Vagina (tissue), 2 donors: Measurements from ENCODE around the gene RNF183.

Experiments used
- POLR2A ChIP-seq, 2 donors: fragments of 450-650 bp; IDR thresholded peaks; one replicate each; pipeline ENCODE4 v1.6.1; 2017; ENCODE audit warnings: antibody characterized with exemption in 2 of 2, mild to moderate bottlenecking in 2 of 2, moderate library complexity in 2 of 2
- POLR2AphosphoS5 ChIP-seq, 2 donors: sonication (generic); formaldehyde crosslinking; IDR thresholded peaks; one replicate each; pipeline ENCODE4 v1.9.0; 2017; ENCODE audit warnings: antibody characterized with exemption in 2 of 2, mild to moderate bottlenecking in 2 of 2, low read depth in 1 of 2; ENCODE audit not compliant: insufficient read depth in 1 of 2
- TF ChIP-seq, protein P1 (sequence below), 3 experiments: fragments of 450-650 bp in 2 of 3; fragments of 200-600 bp in 1 of 3; sonication (generic) in 1 of 3; IDR thresholded peaks; one replicate each; pipeline ENCODE4 v1.5.1; 2017 to 2019; ENCODE audit warnings: antibody characterized with exemption in 3 of 3, mild to moderate bottlenecking in 2 of 3, moderate library complexity in 2 of 3

DNA sequence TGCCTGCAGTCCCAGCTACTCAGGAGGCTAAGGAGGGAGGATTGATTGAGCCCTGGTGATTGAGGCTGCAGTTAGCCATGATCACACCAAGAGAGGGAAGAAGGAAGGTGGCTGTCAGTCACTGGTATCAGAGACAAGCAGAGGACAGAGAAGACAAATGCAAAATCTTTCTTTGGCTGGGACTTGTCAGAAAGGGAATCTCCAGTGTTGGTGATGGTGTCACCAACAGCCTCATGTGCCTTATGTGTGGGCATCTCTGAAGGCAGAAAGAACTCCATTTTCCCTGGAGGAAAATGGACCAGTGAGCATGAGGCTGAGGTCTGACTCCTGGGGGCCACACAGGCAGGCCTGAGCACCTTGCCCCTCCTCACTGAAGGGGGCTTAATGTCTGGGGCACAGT, 12.1 kb upstream of the RNF183 start:
- TF ChIP-seq, protein P1, sequence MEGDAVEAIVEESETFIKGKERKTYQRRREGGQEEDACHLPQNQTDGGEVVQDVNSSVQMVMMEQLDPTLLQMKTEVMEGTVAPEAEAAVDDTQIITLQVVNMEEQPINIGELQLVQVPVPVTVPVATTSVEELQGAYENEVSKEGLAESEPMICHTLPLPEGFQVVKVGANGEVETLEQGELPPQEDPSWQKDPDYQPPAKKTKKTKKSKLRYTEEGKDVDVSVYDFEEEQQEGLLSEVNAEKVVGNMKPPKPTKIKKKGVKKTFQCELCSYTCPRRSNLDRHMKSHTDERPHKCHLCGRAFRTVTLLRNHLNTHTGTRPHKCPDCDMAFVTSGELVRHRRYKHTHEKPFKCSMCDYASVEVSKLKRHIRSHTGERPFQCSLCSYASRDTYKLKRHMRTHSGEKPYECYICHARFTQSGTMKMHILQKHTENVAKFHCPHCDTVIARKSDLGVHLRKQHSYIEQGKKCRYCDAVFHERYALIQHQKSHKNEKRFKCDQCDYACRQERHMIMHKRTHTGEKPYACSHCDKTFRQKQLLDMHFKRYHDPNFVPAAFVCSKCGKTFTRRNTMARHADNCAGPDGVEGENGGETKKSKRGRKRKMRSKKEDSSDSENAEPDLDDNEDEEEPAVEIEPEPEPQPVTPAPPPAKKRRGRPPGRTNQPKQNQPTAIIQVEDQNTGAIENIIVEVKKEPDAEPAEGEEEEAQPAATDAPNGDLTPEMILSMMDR (IDR thresholded peaks at IDR 0.05) = no peak
- TF ChIP-seq POLR2AphosphoS5 (IDR thresholded peaks at IDR 0.05; ENCODE audit: insufficient read depth in 1 of 2, low read depth in 1 of 2) (no peak), POLR2A (IDR thresholded peaks at IDR 0.05) (no peak)
